HEK293 (cell line): ENCODE data around the gene C14orf93.

Experiments
- CTCF ChIA-PET: fragments of 350-600 bp; formaldehyde crosslinking; extraction: SDS; loops from one replicate; lab custom pipeline; 2021; ENCODE audit warnings: antibody characterized with exemption; lab: Yijun Ruan, JAX
- POLR2A ChIA-PET: fragments of 300-600 bp; formaldehyde crosslinking; extraction: SDS; loops from one replicate; lab custom pipeline; 2020; ENCODE audit warnings: antibody characterized with exemption, inconsistent platforms; lab: Yijun Ruan, JAX
- H3K27ac ChIP-seq: fragments of 200-500 bp; sonication (Bioruptor generic); 2 replicates; pipeline ENCODE4 v1.5.1; 2014; ENCODE audit warnings: low read depth, low read length, control low read depth, inconsistent platforms; ENCODE audit errors: extremely low read depth
- H3K36me3 ChIP-seq, 2 experiments: fragments of 200-500 bp in 1 of 2; sonication (Bioruptor generic) in 1 of 2; 1 replicate in 1 of 2; 2 replicates in 1 of 2; pipeline ENCODE4 v1.5.1; 2014 to 2017; ENCODE audit warnings: inconsistent platforms in 2 of 2, low read length in 2 of 2; ENCODE audit not compliant: control insufficient read depth in 2 of 2, insufficient read depth in 1 of 2
- H3K4me1 ChIP-seq: fragments of 200-500 bp; sonication (Bioruptor generic); 2 replicates; pipeline ENCODE4 v1.5.1; 2014; ENCODE audit warnings: mild to moderate bottlenecking, low read length, inconsistent platforms; ENCODE audit not compliant: control insufficient read depth, insufficient read depth
- H3K4me3 ChIP-seq: 2 replicates; pipeline ENCODE4 v1.5.1; 2011; ENCODE audit warnings: low read depth, mild to moderate bottlenecking, control low read depth, low read length, moderate library complexity
- H3K9me3 ChIP-seq: fragments of 200-500 bp; sonication (Bioruptor generic); 2 replicates; pipeline ENCODE4 v1.5.1; 2014; ENCODE audit warnings: low read depth, low read length, inconsistent platforms; ENCODE audit not compliant: control insufficient read depth, insufficient read depth
- GLI2 ChIP-seq: fragments of 450-650 bp; formaldehyde crosslinking; IDR thresholded peaks from 2 replicates; pipeline ENCODE4; 2017; ENCODE audit warnings: missing biosample characterization, missing genetic modification characterization, low read depth, borderline replicate concordance
- GLIS2 ChIP-seq: fragments of 450-650 bp; formaldehyde crosslinking; IDR thresholded peaks from 2 replicates; pipeline ENCODE4 v1.5.1; 2016; ENCODE audit warnings: missing biosample characterization, missing genetic modification characterization
- IKZF3 ChIP-seq: fragments of 450-650 bp; IDR thresholded peaks from 2 replicates; pipeline ENCODE4 v1.5.0; 2018; ENCODE audit warnings: missing biosample characterization, mild to moderate bottlenecking, missing genetic modification characterization, moderate library complexity
- MYNN ChIP-seq: fragments of 450-650 bp; formaldehyde crosslinking; IDR thresholded peaks from 2 replicates; pipeline ENCODE4 v1.5.1; 2016; ENCODE audit warnings: missing biosample characterization, missing genetic modification characterization, borderline replicate concordance
- SP3 ChIP-seq: fragments of 450-650 bp; formaldehyde crosslinking; IDR thresholded peaks from 2 replicates; pipeline ENCODE4 v1.5.1; 2016; ENCODE audit warnings: missing biosample characterization, missing genetic modification characterization
- TSHZ1 ChIP-seq: fragments of 450-650 bp; formaldehyde crosslinking; IDR thresholded peaks from 2 replicates; pipeline ENCODE4 v1.5.1; 2016; ENCODE audit warnings: missing biosample characterization, missing genetic modification characterization, borderline replicate concordance
- ZBTB26 ChIP-seq: fragments of 450-650 bp; formaldehyde crosslinking; optimal IDR thresholded peaks from 2 replicates; pipeline ENCODE3; 2016; ENCODE audit warnings: missing biosample characterization, mild to moderate bottlenecking, missing genetic modification characterization
- ZFHX2 ChIP-seq: fragments of 450-650 bp; formaldehyde crosslinking; conservative IDR thresholded peaks from 2 replicates; pipeline ENCODE4 v1.5.1; 2016; ENCODE audit warnings: missing biosample characterization, missing genetic modification characterization
- ZFP3 ChIP-seq: fragments of 450-650 bp; formaldehyde crosslinking; IDR thresholded peaks from 2 replicates; pipeline ENCODE4 v1.5.1; 2016; ENCODE audit warnings: low read depth, missing biosample characterization, missing genetic modification characterization
- ZFP37 ChIP-seq: fragments of 450-650 bp; formaldehyde crosslinking; IDR thresholded peaks from 2 replicates; pipeline ENCODE4 v1.5.1; 2016; ENCODE audit warnings: missing biosample characterization, missing genetic modification characterization
- ZNF114 ChIP-seq: fragments of 450-650 bp; formaldehyde crosslinking; IDR thresholded peaks from 2 replicates; pipeline ENCODE4 v1.5.0; 2017; ENCODE audit warnings: missing biosample characterization, missing genetic modification characterization
- ZNF132 ChIP-seq: fragments of 450-650 bp; formaldehyde crosslinking; IDR thresholded peaks from 2 replicates; pipeline ENCODE4 v1.5.1; 2017; ENCODE audit warnings: missing biosample characterization, missing genetic modification characterization, borderline replicate concordance
- ZNF214 ChIP-seq: fragments of 450-650 bp; formaldehyde crosslinking; IDR thresholded peaks from 2 replicates; pipeline ENCODE4 v1.5.1; 2017; ENCODE audit warnings: missing biosample characterization, mild to moderate bottlenecking, missing genetic modification characterization, borderline replicate concordance
- ZNF221 ChIP-seq: fragments of 450-650 bp; formaldehyde crosslinking; IDR thresholded peaks from 2 replicates; pipeline ENCODE4 v1.5.1; 2017; ENCODE audit warnings: missing biosample characterization, missing genetic modification characterization, borderline replicate concordance
- ZNF248 ChIP-seq: fragments of 450-650 bp; formaldehyde crosslinking; IDR thresholded peaks from 2 replicates; pipeline ENCODE4 v1.5.1; 2017; ENCODE audit warnings: missing biosample characterization, missing genetic modification characterization
- ZNF311 ChIP-seq: fragments of 450-650 bp; formaldehyde crosslinking; IDR thresholded peaks from 2 replicates; pipeline ENCODE4 v1.5.1; 2017; ENCODE audit warnings: missing biosample characterization, missing genetic modification characterization, borderline replicate concordance
- ZNF391 ChIP-seq: fragments of 450-650 bp; formaldehyde crosslinking; IDR thresholded peaks from 2 replicates; pipeline ENCODE4 v1.5.1; 2016; ENCODE audit warnings: low read depth, missing biosample characterization, missing genetic modification characterization, borderline replicate concordance
- ZNF610 ChIP-seq: fragments of 450-650 bp; formaldehyde crosslinking; IDR thresholded peaks from 2 replicates; pipeline ENCODE4 v1.5.1; 2016; ENCODE audit warnings: missing biosample characterization, missing genetic modification characterization, borderline replicate concordance
- ZNF654 ChIP-seq: fragments of 450-650 bp; formaldehyde crosslinking; IDR thresholded peaks from 2 replicates; pipeline ENCODE4 v1.5.1; 2016; ENCODE audit warnings: low read depth, missing biosample characterization, missing genetic modification characterization
- ZNF707 ChIP-seq: fragments of 450-650 bp; formaldehyde crosslinking; IDR thresholded peaks from 2 replicates; pipeline ENCODE4 v1.5.1; 2016; ENCODE audit warnings: missing biosample characterization, missing genetic modification characterization
- ZNF76 ChIP-seq: fragments of 450-650 bp; formaldehyde crosslinking; IDR thresholded peaks from 2 replicates; pipeline ENCODE4; 2016; ENCODE audit warnings: low read depth, missing biosample characterization, missing genetic modification characterization, borderline replicate concordance
- TF ChIP-seq, protein P1 (sequence below): fragments of 450-650 bp; formaldehyde crosslinking; IDR thresholded peaks from 2 replicates; pipeline ENCODE4 v1.5.1; 2016; ENCODE audit warnings: missing biosample characterization, missing genetic modification characterization
- TF ChIP-seq, protein P2 (sequence below): fragments of 450-650 bp; formaldehyde crosslinking; IDR thresholded peaks from 2 replicates; pipeline ENCODE4; 2016; ENCODE audit warnings: missing biosample characterization, missing genetic modification characterization

The C14orf93 gene

DNA sequence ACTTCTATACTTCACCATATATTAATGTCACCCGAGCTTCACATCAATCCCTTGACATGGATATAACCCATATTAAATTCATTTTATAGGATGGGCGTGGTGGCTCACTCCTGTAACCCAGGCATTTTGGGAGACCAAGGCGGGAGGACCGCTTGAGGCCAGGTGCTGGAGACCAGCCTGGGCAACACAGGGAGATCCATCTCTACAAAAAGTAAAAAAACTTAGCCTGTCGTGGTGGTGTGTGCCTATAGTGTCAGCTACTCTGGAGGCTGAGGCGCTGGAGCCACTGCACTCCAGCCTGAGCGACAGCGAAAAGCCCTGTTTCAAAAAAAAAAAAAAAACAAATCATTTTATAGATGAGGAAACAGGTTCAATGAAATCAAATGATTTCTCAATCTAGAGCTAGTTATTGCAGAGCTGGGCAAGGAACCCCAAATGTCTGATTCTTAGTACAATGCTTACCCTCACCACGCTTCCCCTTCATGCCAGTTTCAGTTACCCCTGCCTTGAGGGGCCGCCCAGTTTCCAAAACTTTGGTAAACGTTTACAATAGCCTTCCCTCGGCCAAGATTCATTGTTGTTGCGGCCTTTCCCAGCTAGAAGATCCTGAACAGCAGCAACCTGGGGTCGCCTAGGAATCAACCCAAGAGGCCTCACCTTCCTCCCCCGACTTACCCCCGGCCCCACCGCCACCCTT, 24.0 kb upstream of the C14orf93 start (continued):
- no peak for TF ChIP-seq TSHZ1 (tag by site-specific recombination)
- no peak for TF ChIP-seq ZNF114 (tag by site-specific recombination)
- TF ChIP-seq ZNF132 (tag by site-specific recombination) = no peak

- Histone ChIP-seq H3K4me1 (no peaks in the 10 kb centered on the region), H3K9me3 (no peaks in the 10 kb centered on the region), H3K27ac (no peak overlapping the region), H3K4me3 (no peak overlapping the region), H3K36me3 (peaks cover 37 to 46% of the 10 kb centered on the region in 2 experiments)
- CTCF ChIA-PET = interaction anchor here (0.6 to 1.8 kb wide), 6 partner anchors 22 to 63 kb away, joined by 3 to 10 read pairs (median 4); no protein-coding TSS in a partner anchor
- TF ChIP-seq MYNN (tag by site-specific recombination) (no peak), ZNF214 (tag by site-specific recombination) (no peak), GLIS2 (no peak), ZNF707 (tag by site-specific recombination) (no peak), ZNF221 (no peak)
- POLR2A ChIA-PET = interaction anchor here (1.2 to 1.5 kb wide), 2 partner anchors 8 to 253 kb away, joined by 3 to 4 read pairs; partner anchors contain the start of gene HOMEZ
Measured at GRCh38 chr14:23033251-23033727, 23.3 kb upstream of the C14orf93 start.

GRCh38 chr14:23030936-23031335, 21.0 kb upstream of the C14orf93 start:
- H3K9me3 ChIP-seq = no peaks in the 10 kb centered on the region
- CTCF ChIA-PET = interaction anchor here (0.6 to 1.8 kb wide), 5 partner anchors 24 to 49 kb away, joined by 3 to 8 read pairs (median 4); partner anchors contain the start of gene AJUBA
- POLR2A ChIA-PET = interaction anchor here (0.6 to 1.8 kb wide), 2 partner anchors 11 to 24 kb away, joined by 3 to 4 read pairs; no protein-coding TSS in a partner anchor
- no peak overlapping the region for H3K4me3 ChIP-seq
- no peaks in the 10 kb centered on the region for H3K4me1 ChIP-seq
- H3K27ac ChIP-seq = no peak overlapping the region
- H3K36me3 ChIP-seq = peaks cover 45 to 55% of the 10 kb centered on the region in 2 experiments
- TF ChIP-seq SP3 = no peak
- TF ChIP-seq ZNF76 = no peak
- TF ChIP-seq, protein P1, sequence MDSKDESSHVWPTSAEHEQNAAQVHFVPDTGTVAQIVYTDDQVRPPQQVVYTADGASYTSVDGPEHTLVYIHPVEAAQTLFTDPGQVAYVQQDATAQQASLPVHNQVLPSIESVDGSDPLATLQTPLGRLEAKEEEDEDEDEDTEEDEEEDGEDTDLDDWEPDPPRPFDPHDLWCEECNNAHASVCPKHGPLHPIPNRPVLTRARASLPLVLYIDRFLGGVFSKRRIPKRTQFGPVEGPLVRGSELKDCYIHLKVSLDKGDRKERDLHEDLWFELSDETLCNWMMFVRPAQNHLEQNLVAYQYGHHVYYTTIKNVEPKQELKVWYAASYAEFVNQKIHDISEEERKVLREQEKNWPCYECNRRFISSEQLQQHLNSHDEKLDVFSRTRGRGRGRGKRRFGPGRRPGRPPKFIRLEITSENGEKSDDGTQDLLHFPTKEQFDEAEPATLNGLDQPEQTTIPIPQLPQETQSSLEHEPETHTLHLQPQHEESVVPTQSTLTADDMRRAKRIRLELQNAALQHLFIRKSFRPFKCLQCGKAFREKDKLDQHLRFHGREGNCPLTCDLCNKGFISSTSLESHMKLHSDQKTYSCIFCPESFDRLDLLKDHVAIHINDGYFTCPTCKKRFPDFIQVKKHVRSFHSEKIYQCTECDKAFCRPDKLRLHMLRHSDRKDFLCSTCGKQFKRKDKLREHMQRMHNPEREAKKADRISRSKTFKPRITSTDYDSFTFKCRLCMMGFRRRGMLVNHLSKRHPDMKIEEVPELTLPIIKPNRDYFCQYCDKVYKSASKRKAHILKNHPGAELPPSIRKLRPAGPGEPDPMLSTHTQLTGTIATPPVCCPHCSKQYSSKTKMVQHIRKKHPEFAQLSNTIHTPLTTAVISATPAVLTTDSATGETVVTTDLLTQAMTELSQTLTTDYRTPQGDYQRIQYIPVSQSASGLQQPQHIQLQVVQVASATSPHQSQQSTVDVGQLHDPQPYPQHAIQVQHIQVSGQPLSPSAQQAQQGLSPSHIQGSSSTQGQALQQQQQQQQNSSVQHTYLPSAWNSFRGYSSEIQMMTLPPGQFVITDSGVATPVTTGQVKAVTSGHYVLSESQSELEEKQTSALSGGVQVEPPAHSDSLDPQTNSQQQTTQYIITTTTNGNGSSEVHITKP (tag by site-specific recombination) = no peak
- no peak for TF ChIP-seq ZNF654 (tag by site-specific recombination)
- TF ChIP-seq ZFP3 (tag by site-specific recombination) = no peak
- TF ChIP-seq, protein P2, sequence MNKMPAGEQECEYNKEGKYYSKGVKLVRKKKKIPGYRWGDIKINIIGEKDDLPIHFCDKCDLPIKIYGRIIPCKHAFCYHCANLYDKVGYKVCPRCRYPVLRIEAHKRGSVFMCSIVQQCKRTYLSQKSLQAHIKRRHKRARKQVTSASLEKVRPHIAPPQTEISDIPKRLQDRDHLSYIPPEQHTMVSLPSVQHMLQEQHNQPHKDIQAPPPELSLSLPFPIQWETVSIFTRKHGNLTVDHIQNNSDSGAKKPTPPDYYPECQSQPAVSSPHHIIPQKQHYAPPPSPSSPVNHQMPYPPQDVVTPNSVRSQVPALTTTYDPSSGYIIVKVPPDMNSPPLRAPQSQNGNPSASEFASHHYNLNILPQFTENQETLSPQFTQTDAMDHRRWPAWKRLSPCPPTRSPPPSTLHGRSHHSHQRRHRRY (tag by site-specific recombination) = no peak
- TF ChIP-seq ZBTB26 (tag by site-specific recombination) = no peak
- TF ChIP-seq ZNF610 (tag by site-specific recombination) = no peak
- TF ChIP-seq GLI2 (tag by site-specific recombination) = no peak
- no peak for TF ChIP-seq IKZF3
- no peak for TF ChIP-seq ZFP37 (tag by site-specific recombination)
- no peak for TF ChIP-seq ZNF391 (tag by site-specific recombination)
- no peak for TF ChIP-seq ZFHX2 (tag by site-specific recombination)
- no peak for TF ChIP-seq ZNF311 (tag by site-specific recombination)
- no peak for TF ChIP-seq ZNF248 (tag by site-specific recombination)
